SK-N-SH treated with all-trans-retinoic acid at 6 μM for 48 hours (cell line): ENCODE measurements around the gene TGM3.

ENCODE experiments used
- ATAC-seq: fragments of 200-7000 bp; cut with Tn5 transposase; 3 replicates; pipeline ENCODE4 v1.9.1; 2020; ENCODE audit warnings: mild to moderate bottlenecking, moderate library complexity
- CREB5 ChIP-seq: fragments of 250-450 bp; sonication (Bioruptor Pico); IDR thresholded peaks from 2 replicates; pipeline ENCODE4 v1.5.1; 2020; ENCODE audit warnings: low read depth, mild to moderate bottlenecking, moderate library complexity
- CSRNP3 ChIP-seq: fragments of 250-450 bp; sonication (Bioruptor Pico); IDR thresholded peaks from 2 replicates; pipeline ENCODE4 v1.5.1; 2021; ENCODE audit warnings: mild to moderate bottlenecking, moderate library complexity
- ESRRG ChIP-seq: fragments of 250-450 bp; sonication (Bioruptor Pico); IDR thresholded peaks from 2 replicates; pipeline ENCODE4 v1.6.1; 2021; ENCODE audit warnings: mild to moderate bottlenecking
- OSR1 ChIP-seq: fragments of 250-450 bp; sonication (Bioruptor Pico); IDR thresholded peaks from 2 replicates; pipeline ENCODE4 v1.8.0; 2022; ENCODE audit warnings: moderate library complexity, mild to moderate bottlenecking, inconsistent platforms
- PPARA ChIP-seq: fragments of 250-450 bp; sonication (Bioruptor Pico); IDR thresholded peaks from 2 replicates; pipeline ENCODE4 v1.5.0; 2020; ENCODE audit warnings: mild to moderate bottlenecking, borderline replicate concordance
- RARB ChIP-seq: fragments of 250-450 bp; sonication (Bioruptor Pico); IDR thresholded peaks from 2 replicates; pipeline ENCODE4 v1.8.0; 2021; ENCODE audit warnings: mild to moderate bottlenecking, moderate library complexity
- SNAI2 ChIP-seq: fragments of 250-450 bp; sonication (Bioruptor Pico); IDR thresholded peaks from 2 replicates; pipeline ENCODE4 v1.5.0; 2020; ENCODE audit warnings: mild to moderate bottlenecking, moderate library complexity
- TOX ChIP-seq: fragments of 250-450 bp; sonication (Bioruptor Pico); IDR thresholded peaks from 2 replicates; pipeline ENCODE4 v1.8.0; 2021; ENCODE audit warnings: mild to moderate bottlenecking, moderate library complexity, borderline replicate concordance
- TSHZ2 ChIP-seq: fragments of 250-450 bp; sonication (Bioruptor Pico); IDR thresholded peaks from 2 replicates; pipeline ENCODE4 v1.5.0; 2020; ENCODE audit warnings: mild to moderate bottlenecking, moderate library complexity
- ZC3H10 ChIP-seq: fragments of 250-450 bp; sonication (Bioruptor Pico); IDR thresholded peaks from 2 replicates; pipeline ENCODE4 v1.5.1; 2021; ENCODE audit warnings: mild to moderate bottlenecking, moderate library complexity
- ZFP3 ChIP-seq: fragments of 250-450 bp; sonication (Bioruptor Pico); IDR thresholded peaks from 2 replicates; pipeline ENCODE4 v1.5.0; 2020; ENCODE audit warnings: mild to moderate bottlenecking, moderate library complexity
- TF ChIP-seq, protein P1 (sequence below): fragments of 250-450 bp; sonication (Bioruptor Pico); IDR thresholded peaks from 2 replicates; pipeline ENCODE4 v1.8.0; 2021; ENCODE audit warnings: low read depth, mild to moderate bottlenecking, moderate library complexity, borderline replicate concordance
- TF ChIP-seq, protein P2 (sequence below): fragments of 250-450 bp; sonication (Bioruptor Pico); IDR thresholded peaks from 2 replicates; pipeline ENCODE4 v1.8.0; 2020; ENCODE audit warnings: mild to moderate bottlenecking, moderate library complexity, borderline replicate concordance

The TGM3 gene

DNA sequence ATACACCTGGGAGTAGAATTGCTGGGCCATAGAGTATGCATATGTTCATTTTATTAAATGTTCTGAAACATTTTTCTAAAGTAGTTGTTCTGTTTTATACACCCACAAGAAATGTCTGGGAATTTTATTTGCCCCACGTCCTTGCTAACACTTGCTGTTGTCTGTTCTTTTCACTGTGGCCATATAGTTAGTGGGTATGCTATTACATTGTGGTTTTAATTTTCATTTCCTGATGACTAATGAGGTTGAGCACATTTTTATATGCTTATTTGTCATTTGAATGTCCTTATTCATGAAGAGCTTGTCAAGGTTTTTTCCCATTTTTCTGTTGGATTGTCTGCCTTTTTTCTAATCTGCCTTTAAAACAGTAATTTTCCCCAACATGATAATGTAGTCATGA is 41.5 kb upstream of the TGM3 start:
- ATAC-seq = no peak
- TF ChIP-seq, protein P1, sequence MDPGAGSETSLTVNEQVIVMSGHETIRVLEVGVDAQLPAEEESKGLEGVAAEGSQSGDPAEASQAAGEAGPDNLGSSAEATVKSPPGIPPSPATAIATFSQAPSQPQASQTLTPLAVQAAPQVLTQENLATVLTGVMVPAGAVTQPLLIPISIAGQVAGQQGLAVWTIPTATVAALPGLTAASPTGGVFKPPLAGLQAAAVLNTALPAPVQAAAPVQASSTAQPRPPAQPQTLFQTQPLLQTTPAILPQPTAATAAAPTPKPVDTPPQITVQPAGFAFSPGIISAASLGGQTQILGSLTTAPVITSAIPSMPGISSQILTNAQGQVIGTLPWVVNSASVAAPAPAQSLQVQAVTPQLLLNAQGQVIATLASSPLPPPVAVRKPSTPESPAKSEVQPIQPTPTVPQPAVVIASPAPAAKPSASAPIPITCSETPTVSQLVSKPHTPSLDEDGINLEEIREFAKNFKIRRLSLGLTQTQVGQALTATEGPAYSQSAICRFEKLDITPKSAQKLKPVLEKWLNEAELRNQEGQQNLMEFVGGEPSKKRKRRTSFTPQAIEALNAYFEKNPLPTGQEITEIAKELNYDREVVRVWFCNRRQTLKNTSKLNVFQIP (CRISPR knock-in tag) = no peak
- no peak for TF ChIP-seq CSRNP3
- no peak for TF ChIP-seq ZC3H10 (CRISPR knock-in tag)
- TF ChIP-seq PPARA (CRISPR knock-in tag) = no peak

DNA sequence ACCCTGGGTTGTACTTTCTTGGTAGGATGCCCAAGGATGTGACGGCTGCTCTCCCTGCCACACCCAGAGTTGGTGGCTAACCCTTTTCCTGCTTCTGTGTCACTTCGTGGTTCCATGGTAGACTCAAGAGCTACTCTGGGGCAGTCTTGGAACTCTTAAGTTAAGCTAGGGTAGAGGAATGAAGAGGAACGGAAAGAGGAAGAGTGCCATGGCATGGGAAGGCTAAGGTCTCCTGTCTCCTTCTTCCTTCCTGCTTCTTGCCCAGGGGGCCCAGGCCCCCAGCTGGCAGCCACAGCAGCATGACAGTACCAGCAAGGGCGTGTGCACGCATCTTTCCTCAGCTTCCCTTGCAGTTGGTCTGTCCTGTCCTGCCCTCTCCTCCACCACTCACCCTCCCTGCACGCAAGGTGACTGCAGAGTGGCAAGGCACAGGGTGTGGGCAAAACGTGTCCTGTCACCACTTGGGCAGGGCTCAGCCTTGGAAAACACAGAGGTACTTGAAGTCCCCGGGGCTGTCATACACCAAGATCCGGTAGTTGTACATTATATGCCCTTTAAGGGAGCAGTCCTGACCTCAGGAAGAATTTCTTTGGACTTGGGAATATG is 39.8 kb upstream of the TGM3 start:
- no peak for ATAC-seq
- TF ChIP-seq, protein P2, sequence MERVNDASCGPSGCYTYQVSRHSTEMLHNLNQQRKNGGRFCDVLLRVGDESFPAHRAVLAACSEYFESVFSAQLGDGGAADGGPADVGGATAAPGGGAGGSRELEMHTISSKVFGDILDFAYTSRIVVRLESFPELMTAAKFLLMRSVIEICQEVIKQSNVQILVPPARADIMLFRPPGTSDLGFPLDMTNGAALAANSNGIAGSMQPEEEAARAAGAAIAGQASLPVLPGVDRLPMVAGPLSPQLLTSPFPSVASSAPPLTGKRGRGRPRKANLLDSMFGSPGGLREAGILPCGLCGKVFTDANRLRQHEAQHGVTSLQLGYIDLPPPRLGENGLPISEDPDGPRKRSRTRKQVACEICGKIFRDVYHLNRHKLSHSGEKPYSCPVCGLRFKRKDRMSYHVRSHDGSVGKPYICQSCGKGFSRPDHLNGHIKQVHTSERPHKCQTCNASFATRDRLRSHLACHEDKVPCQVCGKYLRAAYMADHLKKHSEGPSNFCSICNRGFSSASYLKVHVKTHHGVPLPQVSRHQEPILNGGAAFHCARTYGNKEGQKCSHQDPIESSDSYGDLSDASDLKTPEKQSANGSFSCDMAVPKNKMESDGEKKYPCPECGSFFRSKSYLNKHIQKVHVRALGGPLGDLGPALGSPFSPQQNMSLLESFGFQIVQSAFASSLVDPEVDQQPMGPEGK = no peak

DNA sequence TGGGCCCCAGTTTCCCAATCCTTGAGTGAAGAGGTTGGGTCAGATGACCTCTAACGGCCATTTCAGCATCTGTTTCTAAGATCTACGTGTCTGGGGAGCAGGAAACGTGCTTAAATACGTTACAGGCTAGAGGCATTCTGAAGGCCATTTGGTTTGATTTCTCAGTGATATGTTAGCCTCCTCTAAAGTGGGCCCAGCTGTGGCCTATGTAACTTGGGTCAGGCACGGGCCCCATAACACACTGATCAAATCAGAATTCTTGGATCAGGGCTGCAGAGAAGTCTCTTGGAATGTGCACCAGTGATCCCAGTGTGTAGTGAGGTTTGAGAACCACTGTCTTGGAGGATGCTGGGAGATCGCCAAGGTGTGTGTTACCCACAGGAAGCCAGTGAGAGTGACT is 36.1 kb upstream of the TGM3 start:
- no peak for ATAC-seq
- TF ChIP-seq ZFP3 (CRISPR knock-in tag) = no peak
- TF ChIP-seq TSHZ2 = no peak
- TF ChIP-seq SNAI2 (CRISPR knock-in tag) = no peak
- no peak for TF ChIP-seq ESRRG
- no peak for TF ChIP-seq OSR1 (CRISPR knock-in tag)

DNA sequence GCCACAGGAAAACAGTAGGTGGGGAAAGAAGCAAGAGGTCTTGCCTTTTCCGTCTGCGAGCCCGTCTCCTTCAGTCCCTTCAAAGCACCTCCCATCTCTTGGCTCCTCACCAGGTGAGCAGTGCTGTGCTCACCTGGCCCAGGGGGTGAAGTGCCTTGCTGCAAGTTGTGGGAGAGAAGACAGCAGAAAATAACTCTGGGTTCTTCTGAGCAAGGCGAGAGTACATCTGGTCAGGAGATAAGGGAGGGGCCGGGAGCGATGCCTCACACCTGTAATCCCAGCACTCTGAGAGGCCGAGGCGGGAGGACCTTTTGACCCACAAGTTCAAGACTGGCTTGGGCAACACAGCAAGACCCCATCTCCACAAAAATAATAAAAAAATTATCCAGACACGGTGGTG is 35.6 kb upstream of the TGM3 start:
- no peak for ATAC-seq
- TF ChIP-seq ZC3H10 (CRISPR knock-in tag) (no peak), TSHZ2 (no peak), TOX (CRISPR knock-in tag) (no peak)
- TF ChIP-seq, all 23 proteins: peak for 0

- ATAC-seq = no peak
Observed at GRCh38 chr20:2261046-2261485, 34.7 kb upstream of the TGM3 start.

GRCh38 chr20:2261629-2262028 is 34.2 kb upstream of the TGM3 start:
- no peak for ATAC-seq
- TF ChIP-seq CREB5 (CRISPR knock-in tag) = no peak

More at GRCh38 chr20:2261046-2261485, 34.7 kb upstream of the TGM3 start:
- no peak for TF ChIP-seq RARB (CRISPR knock-in tag)
- no peak for TF ChIP-seq OSR1 (CRISPR knock-in tag)
